ENCODE data around the gene KSR1.
"Not testable (repeated sequence)": the region's sequence is repeated elsewhere in the genome, so short reads cannot be mapped to it uniquely, and the experiment has no call there.

Gene KSR1

GRCh38 chr17:27427166-27427862 lies 28.9 kb upstream of the KSR1 start:
- not testable (repeated sequence) for DNase-seq

DNA sequence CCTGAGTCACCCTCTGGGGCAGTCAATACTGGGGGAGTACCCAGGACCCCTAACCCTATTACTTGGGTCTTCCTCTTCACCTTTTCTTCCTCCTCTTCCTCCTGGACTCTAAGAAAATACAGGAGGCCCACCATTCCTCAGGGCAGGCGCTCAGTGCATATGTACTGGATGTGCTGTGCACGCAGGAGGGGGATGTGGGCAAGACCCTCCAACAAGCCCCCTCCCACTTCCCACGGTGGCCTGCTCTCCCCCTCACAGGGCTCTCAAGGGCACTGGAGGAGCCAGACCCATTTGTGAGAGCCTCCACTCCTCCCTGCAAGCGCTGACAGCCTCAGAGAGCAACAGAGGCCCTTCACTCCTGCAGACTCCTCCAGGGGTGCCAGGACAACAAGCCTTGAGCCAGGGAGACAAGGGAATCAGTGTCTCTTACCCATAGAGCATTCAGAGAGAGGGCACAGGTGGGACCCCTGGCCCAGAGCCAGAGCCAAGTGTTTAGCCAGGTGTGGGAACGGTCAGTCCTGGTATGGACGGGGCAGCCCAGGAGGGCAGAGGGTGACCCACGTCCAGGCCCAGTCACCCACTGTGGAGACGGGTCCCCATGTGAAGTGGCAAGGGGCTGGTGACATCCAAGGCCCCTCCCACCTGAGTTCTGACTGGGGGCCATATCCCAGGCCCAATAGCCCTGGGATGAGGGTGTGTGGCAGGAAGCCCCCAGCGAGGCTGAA lies 27.3 kb upstream of the KSR1 start:
- DNase-seq = no peak

DNA sequence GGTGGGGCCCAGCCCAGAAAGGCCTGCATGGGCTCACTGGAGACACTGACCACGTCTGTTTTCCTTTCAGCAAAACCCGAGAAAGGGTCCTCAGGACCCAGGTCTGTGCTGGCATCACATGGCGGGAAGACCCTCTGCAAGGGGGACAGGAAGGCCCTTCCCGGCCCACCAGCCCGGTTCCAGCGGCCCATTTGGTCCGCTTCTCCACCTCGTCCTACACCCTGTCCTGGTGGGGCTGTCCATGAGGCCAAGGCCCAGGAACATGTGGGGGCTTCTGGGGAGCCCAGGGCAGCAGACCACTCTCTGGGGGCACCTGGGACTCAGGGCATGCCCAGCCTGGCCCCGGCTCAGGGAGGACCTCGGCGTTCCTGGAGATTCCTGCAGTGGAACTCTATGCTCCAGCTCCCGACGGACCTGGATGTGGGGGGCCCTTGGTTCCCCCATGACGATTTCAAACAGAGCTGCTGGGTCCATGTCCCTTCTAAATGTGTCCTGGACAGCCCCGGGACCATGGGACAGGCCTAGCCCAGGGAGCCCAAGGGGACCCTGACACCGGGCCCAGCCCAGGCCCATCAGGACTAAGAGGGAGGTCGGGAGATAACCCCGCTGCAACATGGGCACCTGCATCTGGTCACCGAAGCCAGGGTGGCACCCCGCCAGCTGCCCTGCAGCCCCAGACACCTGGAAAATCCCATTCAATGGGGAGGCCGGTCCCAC lies 26.4 kb upstream of the KSR1 start:
- no peak for DNase-seq

DNA sequence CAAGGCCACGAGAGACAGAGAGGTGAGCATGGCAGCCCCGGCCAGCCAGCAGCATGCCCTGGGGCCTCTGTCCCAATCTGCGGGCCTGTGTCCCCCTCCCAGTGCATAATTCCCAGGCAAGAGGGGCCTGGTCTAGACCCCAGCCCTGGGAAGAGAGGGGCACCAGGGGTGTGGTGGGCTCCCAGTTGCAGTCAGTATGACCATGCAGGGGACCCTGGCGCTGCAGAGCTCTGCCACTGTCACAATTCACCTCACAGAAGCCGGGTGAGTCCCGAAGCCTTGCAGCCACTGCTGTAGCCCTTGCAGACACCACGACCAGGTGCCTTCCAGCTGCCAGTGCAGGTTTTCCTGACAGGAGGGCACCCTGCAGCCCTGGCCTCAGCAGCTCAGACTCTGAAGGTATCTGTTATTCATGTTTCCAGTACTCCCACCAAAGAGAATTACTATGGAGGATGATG lies 25.8 kb upstream of the KSR1 start:
- no peak for DNase-seq

- peak; percentile 70 for DNase-seq
Observed at GRCh38 chr17:27430882-27431491, 25.3 kb upstream of the KSR1 start.

DNA sequence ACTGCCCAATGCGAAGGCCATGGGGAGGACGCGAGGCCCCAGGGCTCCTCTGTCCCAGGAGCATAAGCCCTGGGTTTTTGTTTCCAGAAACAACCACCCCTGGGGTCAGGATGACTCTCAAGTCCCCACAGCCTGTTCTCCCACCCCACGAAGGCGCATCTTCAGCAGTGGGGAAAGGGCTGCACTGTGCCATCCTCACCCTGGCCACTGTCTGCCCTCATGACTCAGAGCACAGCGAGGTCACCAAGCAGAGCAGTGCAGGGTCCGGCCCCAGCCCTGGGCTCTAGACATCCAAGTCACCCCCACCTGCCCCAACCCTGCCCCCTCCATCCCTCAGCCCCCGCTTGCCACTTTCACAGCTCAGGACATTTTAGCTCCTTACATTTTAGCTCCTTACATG lies 22.7 kb upstream of the KSR1 start:
- no peak for DNase-seq

GRCh38 chr17:27435431-27436070 lies 20.7 kb upstream of the KSR1 start:
- DNase-seq = not testable (repeated sequence)

DNA sequence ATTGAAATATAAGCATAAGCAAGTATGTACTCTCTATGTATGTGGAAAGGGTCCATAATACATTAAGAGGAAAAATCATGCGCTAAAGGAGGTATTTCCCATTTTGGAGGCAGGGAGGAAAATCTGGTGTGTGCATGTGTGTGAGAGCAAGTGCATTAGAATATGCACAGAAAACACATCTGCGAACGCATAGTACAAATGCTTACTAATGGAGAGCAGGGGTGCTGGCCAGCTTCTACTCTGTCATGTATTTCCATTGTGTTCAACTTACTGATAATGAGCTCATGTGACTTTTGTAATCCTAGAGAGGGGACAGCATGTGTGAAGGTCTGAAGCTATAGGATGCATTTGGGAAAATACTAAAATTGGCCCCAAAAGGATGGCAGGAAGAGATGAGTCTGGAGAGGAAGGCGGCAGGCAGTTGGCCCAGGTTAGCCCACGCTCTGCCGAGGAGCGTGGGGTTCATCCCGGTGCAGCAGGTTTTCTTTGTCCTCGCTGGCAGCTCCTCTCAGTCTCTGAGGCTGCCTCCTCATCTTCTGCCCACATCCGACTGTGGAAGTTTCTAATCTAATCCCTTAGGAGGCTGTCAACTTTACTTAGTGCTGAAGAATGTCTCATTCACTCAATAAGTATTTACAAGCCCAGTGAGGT lies 17.8 kb upstream of the KSR1 start:
- no peak for DNase-seq

DNA sequence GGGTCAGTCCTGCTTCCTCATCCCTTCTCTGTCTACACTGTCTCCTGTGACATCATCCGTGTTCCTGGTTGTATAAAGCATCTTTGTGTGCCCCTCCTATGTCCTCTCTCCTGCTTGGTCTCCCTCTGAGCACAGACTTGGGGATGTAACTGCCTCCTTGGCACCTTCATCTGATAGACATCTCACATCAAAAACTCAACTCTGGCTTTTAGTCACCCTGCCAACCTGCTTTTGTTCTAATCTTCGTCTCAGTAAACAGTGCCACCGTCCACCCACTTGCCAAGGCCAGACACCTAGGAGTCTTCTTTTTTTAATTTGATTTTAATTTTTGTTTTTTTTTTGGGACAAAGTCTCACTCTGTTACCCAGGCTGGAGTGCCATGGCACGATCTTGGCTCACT lies 16.9 kb upstream of the KSR1 start:
- no peak for DNase-seq

DNA sequence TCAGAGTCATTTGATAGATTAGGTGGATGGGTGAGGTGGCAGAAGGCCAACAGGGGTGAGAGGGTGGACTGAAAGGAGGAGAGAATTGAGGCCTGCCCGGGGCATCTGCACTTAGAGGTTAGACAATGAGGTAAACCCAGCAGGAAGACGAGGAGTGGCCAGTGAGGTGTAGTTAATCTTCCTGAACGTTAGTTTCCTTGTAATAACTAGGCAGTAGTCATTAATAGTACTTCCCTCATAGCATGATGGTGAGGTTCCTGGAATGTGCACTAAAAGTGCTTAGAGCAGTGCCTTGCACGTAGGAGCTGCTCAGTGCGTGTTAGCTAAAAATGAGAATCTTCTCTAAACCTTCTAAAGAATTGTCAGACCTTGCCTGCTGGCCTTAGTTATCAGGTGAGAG lies 13.5 kb upstream of the KSR1 start:
- no peak for DNase-seq

DNA sequence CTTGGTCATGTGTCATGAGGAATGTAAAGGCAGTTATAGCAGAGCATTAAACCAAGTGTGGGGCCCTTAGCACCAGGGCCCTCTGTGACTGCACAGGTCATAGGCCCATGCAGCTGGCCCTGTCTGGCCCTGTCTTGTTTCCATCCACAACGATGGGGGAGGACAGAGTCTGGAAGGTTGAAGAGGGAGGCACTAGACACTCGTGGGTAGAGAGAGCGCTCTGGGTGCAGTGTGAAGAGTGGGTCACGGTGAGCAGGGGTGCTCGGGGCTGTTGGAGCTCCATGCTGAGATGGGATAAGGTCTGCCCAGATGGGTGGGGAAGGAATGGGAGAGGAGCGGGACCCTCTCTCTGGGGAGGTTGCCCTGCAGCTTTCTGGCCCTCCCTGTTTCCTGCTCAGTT lies 12.8 kb upstream of the KSR1 start:
- DNase-seq = no peak

DNA sequence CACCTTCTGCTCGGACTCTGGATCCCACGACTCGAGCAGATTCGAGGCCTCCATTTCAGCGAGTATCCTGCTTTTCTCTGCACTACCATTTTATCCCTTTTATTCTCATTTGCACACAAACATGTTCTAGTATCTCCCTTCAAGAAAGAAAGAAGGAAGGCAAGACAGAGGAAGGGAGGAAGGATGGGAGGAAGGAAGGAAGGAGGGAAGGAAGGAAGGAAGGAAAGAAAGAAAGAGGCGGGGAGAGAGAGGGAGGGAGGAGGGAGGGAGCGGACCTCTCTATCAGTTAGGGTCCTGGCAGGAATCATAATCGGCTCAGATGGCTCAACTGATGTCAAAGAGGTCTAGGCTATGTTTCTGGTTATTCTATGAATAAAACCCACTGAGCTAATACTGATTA lies 10.3 kb upstream of the KSR1 start:
- DNase-seq = no peak

DNA sequence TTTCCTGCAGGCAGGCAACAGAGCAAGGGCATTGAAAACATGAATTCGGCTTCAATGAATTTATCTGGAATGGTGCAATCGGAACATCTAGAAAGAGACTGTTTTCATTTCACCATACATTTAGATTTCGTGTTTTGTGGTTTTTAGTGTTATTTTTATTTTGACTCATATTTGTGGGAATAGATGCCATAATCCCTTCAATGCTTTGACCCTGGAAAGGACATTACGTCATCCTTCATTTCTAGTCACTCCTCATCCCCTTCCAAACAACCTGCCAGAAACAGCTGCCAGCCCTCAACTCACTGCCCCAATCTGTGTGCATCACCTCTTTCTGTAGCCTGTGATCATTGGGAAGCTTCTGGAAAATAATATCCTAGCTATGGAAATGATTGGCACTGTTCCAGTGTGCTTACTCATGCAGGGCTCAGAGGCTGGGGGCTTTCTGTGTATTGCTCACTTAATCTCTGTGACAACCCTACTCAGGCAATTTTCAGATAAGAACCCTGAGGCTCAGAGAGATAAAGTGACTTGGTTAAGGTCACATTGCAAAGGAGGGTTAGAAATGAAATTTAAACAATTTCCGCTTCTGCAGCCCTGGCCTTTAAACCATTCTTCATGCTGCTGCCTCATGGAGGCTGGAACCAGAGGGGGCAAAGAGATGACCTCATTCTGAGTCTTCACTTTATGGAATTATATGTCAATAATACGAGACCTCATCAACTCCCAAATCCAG lies 9.5 kb upstream of the KSR1 start:
- DNase-seq = peak; percentile 67

GRCh38 chr17:27448534-27448933 lies 7.7 kb upstream of the KSR1 start:
- not testable (repeated sequence) for DNase-seq

DNA sequence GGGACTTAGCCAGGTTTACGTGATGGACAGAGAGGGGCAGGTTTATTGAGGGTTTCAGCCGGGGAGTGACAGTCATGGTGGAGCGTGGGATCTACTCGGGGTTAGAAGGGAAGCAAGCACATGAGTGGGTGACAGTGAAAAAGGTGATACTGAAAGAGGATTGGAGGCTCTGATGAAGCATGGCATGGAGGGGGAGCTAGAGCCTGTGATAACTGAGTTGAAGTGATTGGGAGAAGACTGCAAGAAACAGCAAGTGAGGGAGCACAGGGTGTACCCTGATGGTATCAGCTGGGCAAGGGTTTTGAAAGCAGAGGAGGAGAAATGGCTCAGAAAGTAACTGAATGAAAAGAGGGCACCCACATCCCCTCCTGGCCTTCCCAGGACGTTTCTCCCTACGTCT lies 6.7 kb upstream of the KSR1 start:
- DNase-seq = no peak

DNA sequence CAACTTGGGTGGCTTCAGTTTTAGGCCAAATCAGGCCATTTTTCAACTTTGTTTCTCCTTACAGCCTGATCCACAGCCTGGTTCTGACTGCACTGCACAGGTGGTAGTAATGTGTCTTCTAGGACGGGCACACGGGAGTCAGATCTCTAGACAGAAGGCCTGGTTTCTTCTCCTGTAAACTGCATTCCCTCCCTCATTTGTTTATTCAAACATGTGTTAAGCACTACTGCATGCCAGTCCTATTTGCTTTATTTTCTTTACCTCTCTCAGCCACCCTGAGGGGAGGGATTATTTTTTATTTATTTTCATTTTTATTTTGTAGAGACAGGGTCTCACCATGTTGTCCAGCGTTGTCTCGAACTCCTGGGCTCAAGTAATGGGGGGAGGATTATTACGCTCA lies 6.3 kb upstream of the KSR1 start:
- no peak for DNase-seq

DNA sequence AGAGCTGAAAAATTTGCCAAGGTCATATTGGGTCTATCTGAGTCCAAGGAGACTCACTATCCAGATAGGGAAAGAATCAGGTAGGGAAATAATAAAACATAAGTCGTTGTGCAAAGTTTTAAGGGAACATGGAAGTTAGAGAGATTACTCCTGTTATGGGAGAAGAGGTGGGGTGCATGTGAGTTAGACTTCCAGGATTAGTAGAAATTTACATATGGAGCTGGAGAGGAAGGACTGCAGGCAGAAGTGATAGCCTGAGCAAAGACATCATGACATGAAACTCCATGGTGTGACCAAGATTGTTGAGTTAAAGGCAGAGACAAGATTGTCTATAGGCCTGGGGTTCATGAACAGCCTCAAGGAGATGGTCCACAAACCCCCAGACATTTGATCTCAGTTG lies 5.8 kb upstream of the KSR1 start:
- DNase-seq = no peak

- DNase-seq = no peak
Observed at GRCh38 chr17:27451906-27452305, 4.3 kb upstream of the KSR1 start.

DNA sequence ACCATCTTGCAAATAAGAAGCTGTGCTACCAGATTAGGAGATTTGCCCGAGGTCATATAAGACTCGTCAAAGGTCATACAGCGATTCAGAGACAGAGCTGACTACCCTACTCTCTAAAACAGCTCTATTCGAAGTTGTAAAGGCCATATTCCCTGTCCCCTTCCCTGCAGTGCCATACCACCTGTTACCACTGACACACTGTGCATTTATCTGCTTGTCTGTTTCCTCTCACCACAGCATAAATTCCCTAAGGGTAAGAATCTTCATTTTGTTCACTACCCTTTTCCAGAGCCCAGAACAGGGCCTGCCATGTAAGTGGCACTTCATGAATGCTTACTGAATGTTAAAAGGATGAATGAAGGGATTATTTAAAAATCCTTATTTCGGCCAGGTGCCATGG lies 3.4 kb upstream of the KSR1 start:
- DNase-seq = no peak

DNA sequence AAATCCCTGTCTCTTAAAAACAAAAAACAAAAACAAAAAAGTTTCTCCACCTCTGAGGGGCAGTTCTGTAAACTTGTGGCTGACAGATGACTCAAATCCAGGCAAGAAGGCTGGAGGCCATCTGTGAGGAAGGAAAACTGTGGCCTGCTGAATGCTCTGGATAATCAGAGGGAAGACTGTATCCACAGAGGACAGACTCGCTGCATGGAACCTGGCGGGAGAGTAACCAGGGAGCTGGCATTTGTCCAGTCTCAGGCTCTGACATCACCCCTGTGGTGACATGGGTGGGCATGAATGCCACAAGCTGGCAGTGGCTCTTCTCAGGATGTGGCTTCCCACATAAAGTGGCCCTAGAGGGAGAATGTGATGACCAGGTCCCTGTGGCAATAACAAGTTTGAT lies 2.8 kb upstream of the KSR1 start:
- DNase-seq = no peak

- no peak for DNase-seq
Observed at GRCh38 chr17:27454089-27454488, 2.2 kb upstream of the KSR1 start.

All from NCI-H82 (cell line).